Tibial nerve (tissue), 4 donors: ENCODE measurements around the gene MARCHF2. TPM values are rescaled to one million over a fixed set of nuclear protein-coding genes. Genes with fewer than 3 reads are reported as not detected.

Experiments used
- DNase-seq, 2 donors: peaks; one replicate each; pipeline ENCODE4 v3.0.0-alpha.2; 2019; ENCODE audit warnings: low spot score in 2 of 2
- H3K27ac ChIP-seq, 4 donors: fragments of 200-600 bp; sonication (generic) in 3 of 4; one replicate each; pipeline ENCODE4 v1.5.1; 2017 to 2019; ENCODE audit warnings: mild to moderate bottlenecking in 1 of 4
- H3K27me3 ChIP-seq, 2 donors: fragments of 200-600 bp; sonication (generic) in 1 of 2; one replicate each; pipeline versions ENCODE4 v1.5.1 to v1.6.0; 2017 to 2019
- H3K36me3 ChIP-seq, 3 donors: fragments of 200-600 bp; sonication (generic); one replicate each; pipeline ENCODE4 v1.5.1; 2018 to 2019
- H3K4me1 ChIP-seq, 4 donors: fragments of 200-600 bp; sonication (generic) in 3 of 4; one replicate each; pipeline ENCODE4 v1.5.1; 2017 to 2019
- H3K4me3 ChIP-seq, 4 donors: fragments of 200-600 bp; sonication (generic) in 3 of 4; one replicate each; pipeline ENCODE4 v1.5.1; 2017 to 2019; ENCODE audit warnings: mild to moderate bottlenecking in 1 of 4, moderate library complexity in 1 of 4
- H3K9me3 ChIP-seq, 4 donors: fragments of 200-600 bp; sonication (generic) in 3 of 4; one replicate each; pipeline ENCODE4 v1.5.1; 2017 to 2019
- EP300 ChIP-seq, 2 donors: sonication (generic); formaldehyde crosslinking; IDR thresholded peaks; one replicate each; pipeline ENCODE4 v1.6.1; 2017; ENCODE audit warnings: antibody characterized with exemption in 2 of 2, mild to moderate bottlenecking in 1 of 2
- POLR2A ChIP-seq, 2 donors: fragments of 450-650 bp; IDR thresholded peaks; one replicate each; pipeline ENCODE4 v1.6.1; 2017; ENCODE audit warnings: antibody characterized with exemption in 2 of 2, mild to moderate bottlenecking in 2 of 2, moderate library complexity in 2 of 2
- WGBS, 2 donors: methylation state at CpG; one replicate each; pipeline ENCODE4 v1.1.5; 2018; 5-methylcytosine and 5-hydroxymethylcytosine counted together
- total RNA-seq, 4 donors: library from RNA; depleted of rRNA; stranded (reverse); fragments of >200 nt; gene quantifications; one replicate each; pipeline ENCODE4 v1.1.0, GENCODE V29; 2016
- TF ChIP-seq, protein P1 (sequence below), 5 experiments: fragments of 200-600 bp in 3 of 5; fragments of 450-650 bp in 2 of 5; sonication (generic) in 3 of 5; IDR thresholded peaks; one replicate each; pipeline ENCODE4 v1.5.1; 2016 to 2019; ENCODE audit warnings: antibody characterized with exemption in 5 of 5, mild to moderate bottlenecking in 3 of 5, moderate library complexity in 2 of 5

MARCHF2 gene
- total RNA-seq, 4 donors from 2014 or later = 149 to 242 (median 184) TPM

DNA sequence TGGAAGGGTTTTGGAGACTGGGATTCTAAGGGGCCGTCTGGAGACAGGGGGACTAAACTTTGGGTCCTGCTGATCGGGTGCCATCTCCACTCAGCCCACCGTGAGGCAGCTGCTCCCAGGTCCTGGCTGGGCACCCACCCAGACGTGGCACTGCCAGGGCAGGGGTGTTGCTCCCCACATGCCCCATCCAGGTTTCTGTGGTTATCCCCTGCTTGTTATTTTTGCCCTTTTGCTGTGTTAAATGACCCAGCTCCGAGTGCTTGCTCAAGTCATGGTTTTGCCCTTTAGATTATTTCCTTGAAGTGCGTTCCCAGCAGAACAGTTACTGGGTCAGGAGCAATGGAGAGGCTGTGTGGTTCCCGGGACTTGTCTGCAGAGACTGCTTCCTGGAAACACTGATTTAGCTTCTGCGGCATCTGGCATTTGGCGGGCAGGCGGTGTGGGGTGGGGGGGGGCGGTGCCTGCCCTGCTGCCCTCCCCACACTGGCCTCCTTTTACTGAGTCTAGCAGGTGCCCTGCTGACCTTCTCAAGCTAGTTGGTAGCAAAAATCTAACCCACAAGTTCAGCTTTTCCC, 21.0 kb upstream of the MARCHF2 start:
- 18 to 23% methylated on average over 9 to 11 of the region's 11 CpGs for WGBS, 2 donors
- H3K4me1 ChIP-seq = peaks cover 0 to 67% (median 54%) of the 10 kb centered on the region in 4 donors

DNA sequence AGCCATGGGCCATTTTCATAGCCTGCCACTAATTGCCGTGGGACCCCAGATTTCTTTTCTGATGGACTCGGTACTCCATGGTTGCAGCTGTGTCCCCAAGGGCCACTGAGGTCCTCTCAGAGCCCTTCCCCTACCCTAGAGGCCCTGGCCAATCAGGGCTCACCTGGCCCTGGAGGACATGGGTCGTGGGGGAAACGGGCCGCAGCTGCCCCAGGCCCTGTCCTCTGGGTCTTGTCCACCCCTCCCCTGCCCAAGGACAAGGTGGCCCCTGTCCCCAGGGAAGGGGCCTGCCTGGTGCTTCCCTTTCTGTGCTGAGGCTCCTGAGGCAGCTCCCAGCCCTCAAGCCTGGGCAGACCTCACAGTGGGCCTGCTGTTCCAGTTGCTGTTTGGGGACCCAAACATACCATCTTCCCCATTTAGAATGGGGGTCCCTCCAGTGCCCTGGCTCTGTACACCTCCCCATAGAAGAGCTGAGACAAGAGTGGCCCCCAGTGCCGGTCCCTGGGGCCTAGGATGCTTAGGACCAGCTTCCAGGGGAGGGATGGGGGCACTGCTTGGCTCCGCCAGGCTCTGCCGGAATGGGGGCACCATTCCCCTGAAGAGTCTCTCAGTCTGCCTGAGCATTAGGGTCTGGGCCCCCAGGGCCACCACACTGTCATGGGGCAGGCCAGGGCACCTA, 19.8 kb upstream of the MARCHF2 start:
- Histone ChIP-seq H3K36me3 (no peaks in the 10 kb centered on the region), H3K4me3 (no peak overlapping the region), H3K27me3 (no peaks in the 10 kb centered on the region), H3K4me1 (peaks cover 0 to 80% (median 61%) of the 10 kb centered on the region in 4 donors), H3K9me3 (no peaks in the 10 kb centered on the region), H3K27ac (peak overlapping the region; percentile 56 to 100 (median 100))
- no peak for DNase-seq
- WGBS, 2 donors = 31 to 64% methylated on average over 5 to 7 of the region's 8 CpGs
- TF ChIP-seq POLR2A (IDR thresholded peaks at IDR 0.05) = no peak
- TF ChIP-seq, protein P1, sequence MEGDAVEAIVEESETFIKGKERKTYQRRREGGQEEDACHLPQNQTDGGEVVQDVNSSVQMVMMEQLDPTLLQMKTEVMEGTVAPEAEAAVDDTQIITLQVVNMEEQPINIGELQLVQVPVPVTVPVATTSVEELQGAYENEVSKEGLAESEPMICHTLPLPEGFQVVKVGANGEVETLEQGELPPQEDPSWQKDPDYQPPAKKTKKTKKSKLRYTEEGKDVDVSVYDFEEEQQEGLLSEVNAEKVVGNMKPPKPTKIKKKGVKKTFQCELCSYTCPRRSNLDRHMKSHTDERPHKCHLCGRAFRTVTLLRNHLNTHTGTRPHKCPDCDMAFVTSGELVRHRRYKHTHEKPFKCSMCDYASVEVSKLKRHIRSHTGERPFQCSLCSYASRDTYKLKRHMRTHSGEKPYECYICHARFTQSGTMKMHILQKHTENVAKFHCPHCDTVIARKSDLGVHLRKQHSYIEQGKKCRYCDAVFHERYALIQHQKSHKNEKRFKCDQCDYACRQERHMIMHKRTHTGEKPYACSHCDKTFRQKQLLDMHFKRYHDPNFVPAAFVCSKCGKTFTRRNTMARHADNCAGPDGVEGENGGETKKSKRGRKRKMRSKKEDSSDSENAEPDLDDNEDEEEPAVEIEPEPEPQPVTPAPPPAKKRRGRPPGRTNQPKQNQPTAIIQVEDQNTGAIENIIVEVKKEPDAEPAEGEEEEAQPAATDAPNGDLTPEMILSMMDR (IDR thresholded peaks at IDR 0.05) = no peak
- TF ChIP-seq EP300 (IDR thresholded peaks at IDR 0.05) = no peak

More for the DNA sequence above, 21.0 kb upstream of the MARCHF2 start:
- Histone ChIP-seq H3K27ac (peak overlapping the region; percentile 100), H3K27me3 (no peaks in the 10 kb centered on the region), H3K4me3 (peak overlapping the region in 1 of 4 donors; percentile 99), H3K9me3 (no peaks in the 10 kb centered on the region), H3K36me3 (peaks cover 0 to 5% (median 0%) of the 10 kb centered on the region in 3 donors)
- DNase-seq = no peak
- TF ChIP-seq POLR2A (IDR thresholded peaks at IDR 0.05) = peak in 1 of 2 donors; percentile 25
- TF ChIP-seq, protein P1 (IDR thresholded peaks at IDR 0.05) = no peak
- TF ChIP-seq EP300 (IDR thresholded peaks at IDR 0.05) = peak; percentile 32 to 40

DNA sequence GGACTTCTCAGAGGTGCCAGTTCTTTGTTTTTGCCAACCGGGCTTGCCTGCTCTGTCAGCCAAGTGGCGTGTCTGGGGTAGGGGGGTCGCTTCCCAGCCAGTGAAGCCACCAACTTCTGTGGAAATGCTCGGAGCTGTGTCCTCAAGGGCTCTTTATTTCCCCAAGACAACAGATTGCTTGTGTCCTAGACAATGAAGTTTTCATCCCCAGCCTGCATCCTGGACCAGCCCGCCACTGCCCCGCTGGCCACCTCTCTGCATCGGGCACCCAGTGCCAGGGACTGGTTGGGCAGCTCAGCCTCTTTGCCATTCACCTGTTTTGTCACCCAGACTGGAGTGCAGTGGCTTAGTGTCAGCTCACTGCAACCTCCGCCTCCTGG, 19.2 kb upstream of the MARCHF2 start:
- TF ChIP-seq, protein P1 (IDR thresholded peaks at IDR 0.05) = no peak
- peak in 1 of 2 donors; percentile 37 for TF ChIP-seq EP300 (IDR thresholded peaks at IDR 0.05)
- Histone ChIP-seq H3K4me3 (no peak overlapping the region), H3K4me1 (peaks cover 0 to 82% (median 61%) of the 10 kb centered on the region in 4 donors), H3K27me3 (no peaks in the 10 kb centered on the region), H3K9me3 (no peaks in the 10 kb centered on the region), H3K27ac (peak overlapping the region in 3 of 4 donors; percentile 56 to 100 (median 100)), H3K36me3 (no peaks in the 10 kb centered on the region)
- WGBS, 2 donors = 65 to 68% methylated on average over 8 of the region's 8 CpGs
- no peak for DNase-seq

DNA sequence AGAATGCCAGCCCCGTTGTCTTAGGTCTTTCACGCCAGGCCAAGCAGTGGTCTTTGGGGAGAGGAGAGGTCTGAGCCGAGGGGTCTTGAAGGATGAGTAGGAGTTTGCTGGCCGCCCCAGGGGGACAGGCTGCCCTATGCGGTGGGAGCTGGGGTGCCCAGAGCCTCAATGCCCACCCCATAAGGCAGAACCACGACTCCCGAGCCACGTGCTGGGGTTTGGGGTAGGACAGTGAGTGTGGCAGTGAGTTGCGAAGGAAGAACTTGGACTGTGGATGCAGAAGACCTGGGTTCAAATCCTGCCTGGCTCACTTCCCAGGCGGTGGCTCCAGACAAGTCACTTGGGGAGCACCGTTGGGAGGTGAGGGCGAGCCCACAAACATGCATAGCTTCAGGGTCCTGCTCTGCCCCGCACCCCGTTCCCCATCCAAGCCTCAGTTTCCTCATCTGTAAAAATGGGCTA, 17.5 kb upstream of the MARCHF2 start:
- H3K36me3 ChIP-seq = peaks cover 0 to 18% (median 0%) of the 10 kb centered on the region in 3 donors
- no peak for DNase-seq
- H3K27me3 ChIP-seq = no peaks in the 10 kb centered on the region
- peaks cover 0 to 78% (median 55%) of the 10 kb centered on the region in 4 donors for H3K4me1 ChIP-seq
- H3K9me3 ChIP-seq = no peaks in the 10 kb centered on the region
- no peak overlapping the region for H3K4me3 ChIP-seq
- TF ChIP-seq, protein P1 (IDR thresholded peaks at IDR 0.05) = no peak
- TF ChIP-seq POLR2A (IDR thresholded peaks at IDR 0.05) (no peak), EP300 (IDR thresholded peaks at IDR 0.05) (no peak)
- 91 to 95% methylated on average over 13 to 14 of the region's 14 CpGs for WGBS, 2 donors
- H3K27ac ChIP-seq = peak overlapping the region in 2 of 4 donors; percentile 100

DNA sequence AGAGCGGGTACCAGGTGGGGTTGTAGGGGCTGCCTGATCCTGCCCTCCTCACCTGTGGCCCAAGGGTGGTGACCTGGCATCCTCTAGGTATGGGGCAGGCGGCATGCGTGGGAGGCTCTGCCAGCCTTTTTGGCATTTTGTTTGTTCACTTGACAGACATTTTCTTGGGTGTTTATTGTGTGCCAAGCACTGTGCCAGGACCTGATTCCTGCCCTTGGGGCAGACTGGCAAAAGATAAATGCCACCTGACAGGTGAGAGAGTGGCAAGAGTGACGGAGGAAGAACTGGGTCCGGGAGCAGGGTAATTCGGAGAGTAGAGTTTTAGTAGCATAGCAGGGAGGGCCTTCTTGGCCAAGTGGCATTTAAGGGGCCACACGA, 16.9 kb upstream of the MARCHF2 start:
- no peak for TF ChIP-seq POLR2A (IDR thresholded peaks at IDR 0.05)
- TF ChIP-seq EP300 (IDR thresholded peaks at IDR 0.05) = no peak
- TF ChIP-seq, protein P1 (IDR thresholded peaks at IDR 0.05) = no peak
- Histone ChIP-seq H3K9me3 (no peaks in the 10 kb centered on the region), H3K36me3 (peaks cover 0 to 21% (median 0%) of the 10 kb centered on the region in 3 donors), H3K27me3 (no peaks in the 10 kb centered on the region), H3K4me1 (peaks cover 0 to 73% (median 52%) of the 10 kb centered on the region in 4 donors), H3K27ac (peak overlapping the region in 1 of 4 donors; percentile 100), H3K4me3 (no peak overlapping the region)
- 89 to 94% methylated on average over 7 of the region's 7 CpGs for WGBS, 2 donors
- no peak for DNase-seq
